GM18909 (cell line): ENCODE results near the gene FATE1.
A peak's percentile ranks its signal among the peaks of the same experiment; 100 is the strongest.
"Not testable (repeated sequence)": the region's sequence is repeated elsewhere in the genome, so short reads cannot be mapped to it uniquely, and the experiment has no call there.

Experiments
- ATAC-seq: cut with Tn5 transposase; IDR thresholded peaks from one replicate; pipeline ENCODE4 v1.9.1; 2021; ENCODE audit warnings: mild to moderate bottlenecking; ENCODE audit not compliant: unreplicated experiment, poor library complexity

FATE1 gene

GRCh38 chrX:151715752-151716151, at the start of gene FATE1:
Gene FATE1 (plus strand): TSS chrX:151716035. CDS start chrX:151716120, 85 bp downstream.
- no peak for ATAC-seq

GRCh38 chrX:151675121-151675746, 40.6 kb upstream of the FATE1 start:
- ATAC-seq, result no peak

- ATAC-seq, result no peak
These were observed 39.6 kb upstream of the FATE1 start for GRCh38 chrX:151676196-151676595.

- no peak for ATAC-seq
These were observed 35.9 kb upstream of the FATE1 start for GRCh38 chrX:151679798-151680402.

GRCh38 chrX:151680805-151681204, 35.0 kb upstream of the FATE1 start:
- ATAC-seq, result peak; percentile 90

GRCh38 chrX:151687635-151688034, 28.2 kb upstream of the FATE1 start:
- ATAC-seq, result no peak

- ATAC-seq, result no peak
These were observed 27.1 kb upstream of the FATE1 start for GRCh38 chrX:151688695-151689094.

GRCh38 chrX:151692825-151693224, 23.0 kb upstream of the FATE1 start:
- no peak for ATAC-seq

GRCh38 chrX:151694121-151694520, 21.7 kb upstream of the FATE1 start:
- no peak for ATAC-seq

GRCh38 chrX:151694661-151695582, 20.9 kb upstream of the FATE1 start, which contains the start of gene PRRG3:
Gene PRRG3 (plus strand): TSS chrX:151695458. CDS start chrX:151698815, 3,357 bp downstream.
- no peak for ATAC-seq

GRCh38 chrX:151695583-151696340, 20.1 kb upstream of the FATE1 start:
- ATAC-seq, result no peak

- ATAC-seq, result not testable (repeated sequence)
These were observed 18.8 kb upstream of the FATE1 start for GRCh38 chrX:151697082-151697481.

- ATAC-seq, result no peak
These were observed 18.3 kb upstream of the FATE1 start for GRCh38 chrX:151697522-151697921.

GRCh38 chrX:151698485-151698884, 17.4 kb upstream of the FATE1 start:
- ATAC-seq, result no peak

GRCh38 chrX:151699746-151700145, 16.1 kb upstream of the FATE1 start:
- no peak for ATAC-seq

- no peak for ATAC-seq
These were observed 15.3 kb upstream of the FATE1 start for GRCh38 chrX:151700581-151700980.

- ATAC-seq, result no peak
These were observed 14.8 kb upstream of the FATE1 start for GRCh38 chrX:151701071-151701470.

- no peak for ATAC-seq
These were observed 14.3 kb upstream of the FATE1 start for GRCh38 chrX:151701531-151701930.

- ATAC-seq, result no peak
These were observed 13.7 kb upstream of the FATE1 start for GRCh38 chrX:151702026-151702714.
